HG02973 (cell line): Measurements from ENCODE around the gene GNA15.

Experiments used
- ATAC-seq: cut with Tn5 transposase; IDR thresholded peaks from one replicate; pipeline ENCODE4 v1.9.1; 2021; ENCODE audit warnings: moderate library complexity; ENCODE audit not compliant: unreplicated experiment

Gene GNA15

GRCh38 chr19:3203805-3204645 lies 68.2 kb downstream of the GNA15 start:
- no peak for ATAC-seq

- ATAC-seq = no peak
Measured at GRCh38 chr19:3204646-3205275, 68.9 kb downstream of the GNA15 start.

GRCh38 chr19:3206216-3206953 lies 70.6 kb downstream of the GNA15 start:
- ATAC-seq = no peak

GRCh38 chr19:3207461-3208242 lies 71.8 kb downstream of the GNA15 start:
- ATAC-seq = no peak

GRCh38 chr19:3208317-3209207 lies 72.7 kb downstream of the GNA15 start:
- no peak for ATAC-seq

GRCh38 chr19:3210347-3211017 lies 74.6 kb downstream of the GNA15 start:
- no peak for ATAC-seq

- ATAC-seq = no peak
Measured at GRCh38 chr19:3211191-3211590, 75.4 kb downstream of the GNA15 start.

- no peak for ATAC-seq
Measured at GRCh38 chr19:3213159-3213558, 77.3 kb downstream of the GNA15 start.
